ENCODE data around the gene TSSC4. TPM values are rescaled to one million over a fixed set of nuclear protein-coding genes. Genes with fewer than 3 reads are reported as not detected.

The TSSC4 gene
- total and polyA plus RNA-seq, 2 of the 13 experiments (the other 11 are each of a cell fraction or from before 2014, with no cell fraction given) = 16.2 to 58.6 TPM

- H3K27ac ChIP-seq (ENCODE audit: extremely low read length, insufficient read depth, low read length) = no peak overlapping the region
- no peaks in the 10 kb centered on the region for H3K36me3 ChIP-seq (replicated peaks in 1 of 2; ENCODE audit: control insufficient read depth in 1 of 2, insufficient read depth in 2 of 2, low read length in 2 of 2)
- WGBS (ENCODE audit: low lambda C conversion rate) = 4% methylated on average over 8 of the region's 15 CpGs
- TF ChIP-seq ZFP62 (CRISPR knock-in tag; IDR thresholded peaks at IDR 0.05) = no peak
- TF ChIP-seq ZBTB8A (CRISPR knock-in tag; IDR thresholded peaks at IDR 0.05; ENCODE audit: borderline replicate concordance, low read depth) = no peak
- no peak for TF ChIP-seq ZNF614 (CRISPR knock-in tag; IDR thresholded peaks at IDR 0.05; ENCODE audit: borderline replicate concordance)
- TF ChIP-seq DRAP1 (CRISPR knock-in tag; IDR thresholded peaks at IDR 0.05) = no peak
- TF ChIP-seq ZNF543 (CRISPR knock-in tag; IDR thresholded peaks at IDR 0.05) = no peak
- no peak for TF ChIP-seq CBX2 (IDR thresholded peaks at IDR 0.05; ENCODE audit: low read depth, low read length)
- TF ChIP-seq CBX2 (CRISPR knock-in tag; IDR thresholded peaks at IDR 0.05; ENCODE audit: low read depth) = no peak
- TF ChIP-seq DNMT1 (CRISPR knock-in tag; IDR thresholded peaks at IDR 0.05) = no peak
- no peak for TF ChIP-seq MED8 (CRISPR knock-in tag; IDR thresholded peaks at IDR 0.05; ENCODE audit: insufficient replicate concordance)
- no peak for TF ChIP-seq ZNF839 (CRISPR knock-in tag; IDR thresholded peaks at IDR 0.05; ENCODE audit: borderline replicate concordance)
- TF ChIP-seq BHLHE40 (IDR thresholded peaks at IDR 0.05; ENCODE audit: low read length) = no peak
- TF ChIP-seq ZNF550 (CRISPR knock-in tag; IDR thresholded peaks at IDR 0.05; ENCODE audit: borderline replicate concordance) = no peak
- no peak for TF ChIP-seq BRD4 (CRISPR knock-in tag; IDR thresholded peaks at IDR 0.05)
- TF ChIP-seq DR1 (CRISPR knock-in tag; IDR thresholded peaks at IDR 0.05) = no peak
- TF ChIP-seq TGIF2 (CRISPR knock-in tag; IDR thresholded peaks at IDR 0.05) = no peak
- TF ChIP-seq MXI1 (IDR thresholded peaks at IDR 0.05; ENCODE audit: borderline replicate concordance, low read depth, low read length) = no peak
- no peak for TF ChIP-seq ZNF605 (CRISPR knock-in tag; IDR thresholded peaks at IDR 0.05)
- no peak for TF ChIP-seq POLR2A (IDR thresholded peaks at IDR 0.05; ENCODE audit: insufficient read depth in 1 of 2, low read depth in 2 of 2, low read length in 2 of 2)
- no peak overlapping the region for H3K4me3 ChIP-seq (replicated peaks in 1 of 3; ENCODE audit: insufficient read depth in 1 of 3, low read depth in 2 of 3, low read length in 3 of 3)
- ATAC-seq = no peak
- no peak overlapping the region for H3K9ac ChIP-seq (ENCODE audit: insufficient read depth, low read depth, low read length)
- ChIA-PET POLR2A (no interaction called here), CTCF (ENCODE audit: low intra/inter-chr PET ratio, low total read pairs) (no interaction called here)
- no peaks in the 10 kb centered on the region for H4K20me1 ChIP-seq (ENCODE audit: insufficient read depth, low read length)
- H3K79me2 ChIP-seq (ENCODE audit: insufficient read depth, low read length) = no peaks in the 10 kb centered on the region
- in situ Hi-C loops (cut with HindIII; ENCODE audit: extremely low pct_ligation_motif_present, low pct_unique_long_range_greater_than_20kb) (no loop called here), intact Hi-C loops (cut with micrococcal nuclease; ENCODE audit: unreplicated experiment) (no loop called here)
- no peak for FAIRE-seq
- H3K4me2 ChIP-seq (ENCODE audit: low read depth, low read length) = no peak overlapping the region
- no peak overlapping the region for H2AFZ ChIP-seq (ENCODE audit: low read length)
- BruUV-seq (replicated peaks) = no TSS peak
- no peak for DNase-seq (ENCODE audit: low spot score)
- no peaks in the 10 kb centered on the region for H3K9me3 ChIP-seq (ENCODE audit: low read length)
- H3K27me3 ChIP-seq (ENCODE audit: control insufficient read depth in 1 of 2, insufficient read depth in 2 of 2, low read length in 2 of 2) = peaks cover 23 to 83% of the 10 kb centered on the region in 2 experiments
- no peaks in the 10 kb centered on the region for H3K4me1 ChIP-seq (ENCODE audit: insufficient read depth, low read length)
These were observed 46.2 kb downstream of the TSSC4 start for GRCh38 chr11:2446590-2447252.

All from HepG2 (cell line).